HG02885 (cell line): ENCODE data around the gene GPC5.
"Not testable (repeated sequence)": the region's sequence is repeated elsewhere in the genome, so short reads cannot be mapped to it uniquely, and the experiment has no call there.

ENCODE experiments used
- ATAC-seq: cut with Tn5 transposase; IDR thresholded peaks from one replicate; pipeline ENCODE4 v1.9.1; 2021; ENCODE audit warnings: mild to moderate bottlenecking; ENCODE audit not compliant: unreplicated experiment, poor library complexity

The GPC5 gene

GRCh38 chr13:92743992-92744391, 1345.6 kb downstream of the GPC5 start:
- no peak for ATAC-seq

GRCh38 chr13:92745258-92745657, 1346.8 kb downstream of the GPC5 start:
- no peak for ATAC-seq

GRCh38 chr13:92752705-92753104, 1354.3 kb downstream of the GPC5 start:
- not testable (repeated sequence) for ATAC-seq

GRCh38 chr13:92761710-92762109, 1363.3 kb downstream of the GPC5 start:
- ATAC-seq: no peak

- no peak for ATAC-seq
These were observed 1369.0 kb downstream of the GPC5 start for GRCh38 chr13:92767468-92767867.

- no peak for ATAC-seq
These were observed 1370.2 kb downstream of the GPC5 start for GRCh38 chr13:92768602-92769001.

- ATAC-seq: no peak
These were observed 1370.6 kb downstream of the GPC5 start for GRCh38 chr13:92769046-92769445.

- ATAC-seq: no peak
These were observed 1377.2 kb downstream of the GPC5 start for GRCh38 chr13:92775658-92776057.

GRCh38 chr13:92781965-92782690, 1383.7 kb downstream of the GPC5 start:
- no peak for ATAC-seq

GRCh38 chr13:92802776-92803175, 1404.4 kb downstream of the GPC5 start:
- no peak for ATAC-seq

GRCh38 chr13:92804346-92804745, 1405.9 kb downstream of the GPC5 start:
- no peak for ATAC-seq

GRCh38 chr13:92804926-92805325, 1406.5 kb downstream of the GPC5 start:
- no peak for ATAC-seq

- no peak for ATAC-seq
These were observed 1407.3 kb downstream of the GPC5 start for GRCh38 chr13:92805766-92806165.

GRCh38 chr13:92806215-92806614, 1407.8 kb downstream of the GPC5 start:
- no peak for ATAC-seq

- ATAC-seq: no peak
These were observed 1408.9 kb downstream of the GPC5 start for GRCh38 chr13:92807353-92807752.

- no peak for ATAC-seq
These were observed 1409.5 kb downstream of the GPC5 start for GRCh38 chr13:92807966-92808365.

GRCh38 chr13:92821324-92821723, 1422.9 kb downstream of the GPC5 start:
- no peak for ATAC-seq

- ATAC-seq: no peak
These were observed 1424.6 kb downstream of the GPC5 start for GRCh38 chr13:92823059-92823458.

GRCh38 chr13:92825938-92826596, 1427.6 kb downstream of the GPC5 start:
- no peak for ATAC-seq

GRCh38 chr13:92827503-92827902, 1429.1 kb downstream of the GPC5 start:
- no peak for ATAC-seq

- no peak for ATAC-seq
These were observed 1431.5 kb downstream of the GPC5 start for GRCh38 chr13:92829930-92830329.

GRCh38 chr13:92830821-92831220, 1432.4 kb downstream of the GPC5 start:
- ATAC-seq: no peak
